K562 (cell line): ENCODE data around the gene EIF4E3. TPM values are rescaled to one million over a fixed set of nuclear protein-coding genes. Genes with fewer than 3 reads are reported as not detected.

Experiments
- ATAC-seq: fragments of 200-7000 bp; cut with Tn5 transposase; 3 replicates; pipeline ENCODE4 v1.9.1; 2020; ENCODE audit warnings: moderate library complexity
- BruUV-seq: library from RNA; stranded (reverse); fragments of 400-500 nt; replicated peaks from 2 replicates; lab custom pipeline; 2021; lab: Mats Ljungman, UMichigan
- CTCF ChIA-PET: fragments of 300-600 bp; formaldehyde crosslinking; extraction: SDS; loops from one replicate; lab custom pipeline; 2021; ENCODE audit warnings: low intra/inter-chr PET ratio; lab: Yijun Ruan, JAX
- POLR2A ChIA-PET: fragments of 300-600, 350-650 bp; sonication (Branson Sonifier 250); formaldehyde crosslinking; extraction: SDS; loops from one replicate; lab custom pipeline; 2021; ENCODE audit warnings: antibody characterized with exemption, inconsistent platforms; lab: Yijun Ruan, JAX
- DNase-seq, 4 experiments: peaks; one replicate each; pipeline versions ENCODE4 v3.0.0 to v3.0.0-alpha.2; 2011 to 2018; ENCODE audit warnings: low spot score in 3 of 4, mixed read lengths in 3 of 4; ENCODE audit errors: extremely low read depth in 1 of 4
- FAIRE-seq: peaks from 2 replicates; lab custom pipeline; 2011; peaks lifted over from hg19 to GRCh38; lab: Jason Lieb, UNC
- H2AFZ ChIP-seq: 2 replicates; pipeline ENCODE4 v1.6.0; 2011; ENCODE audit warnings: low read depth, low read length, control low read depth, inconsistent platforms
- H3K27ac ChIP-seq: fragments of 200-600 bp; 3 replicates; pipeline ENCODE4 v1.8.0; 2011; ENCODE audit warnings: low read depth, mild to moderate bottlenecking, control low read depth, inconsistent platforms, low read length, moderate library complexity, mixed read lengths; ENCODE audit errors: extremely low read depth
- H3K27me3 ChIP-seq, 2 experiments: fragments of 300-600 bp in 1 of 2; 2 replicates in 1 of 2; 3 replicates in 1 of 2; pipeline versions ENCODE4 v1.6.0 to v1.8.0; 2011; ENCODE audit warnings: inconsistent platforms in 2 of 2, low read length in 2 of 2, mild to moderate bottlenecking in 1 of 2, mixed read lengths in 1 of 2, moderate library complexity in 1 of 2; ENCODE audit not compliant: control insufficient read depth in 2 of 2, insufficient read depth in 2 of 2
- H3K36me3 ChIP-seq: fragments of 300-600 bp; 3 replicates; pipeline ENCODE4 v1.8.0; 2011; ENCODE audit warnings: mild to moderate bottlenecking, low read length, inconsistent platforms; ENCODE audit not compliant: control insufficient read depth, insufficient read depth
- H3K4me1 ChIP-seq, 2 experiments: fragments of 200-600 bp in 1 of 2; replicated peaks in 1 of 2; 2 replicates in 1 of 2; 3 replicates in 1 of 2; pipeline versions ENCODE4 v1.5.1 to v1.8.0; 2011; ENCODE audit warnings: inconsistent platforms in 2 of 2, low read length in 2 of 2, mild to moderate bottlenecking in 1 of 2, mixed read lengths in 1 of 2, moderate library complexity in 1 of 2; ENCODE audit not compliant: control insufficient read depth in 2 of 2, insufficient read depth in 2 of 2
- H3K4me2 ChIP-seq: 2 replicates; pipeline ENCODE4 v1.6.1; 2011; ENCODE audit warnings: low read length, control low read depth, inconsistent platforms, mixed read lengths; ENCODE audit not compliant: insufficient read depth
- H3K4me3 ChIP-seq: fragments of 200-600 bp; sonication (generic), shearing (Covaris generic); 2 replicates; pipeline ENCODE4 v1.5.1; 2016; ENCODE audit warnings: control low read depth, inconsistent platforms
- H3K79me2 ChIP-seq: fragments of 200-600 bp; 3 replicates; pipeline ENCODE4 v1.8.0; 2011; ENCODE audit warnings: low read length, inconsistent platforms; ENCODE audit not compliant: control insufficient read depth, insufficient read depth
- H3K9ac ChIP-seq, 2 experiments: 2 replicates each; pipeline versions ENCODE4 v1.6.0 to v1.6.1; 2011; ENCODE audit warnings: low read depth in 2 of 2, low read length in 2 of 2, control low read depth in 1 of 2, inconsistent platforms in 1 of 2, mild to moderate bottlenecking in 1 of 2, mixed read lengths in 1 of 2; ENCODE audit not compliant: insufficient read depth in 1 of 2
- H3K9me1 ChIP-seq: one replicate; pipeline ENCODE4 v1.6.0; 2011; ENCODE audit warnings: inconsistent platforms, mild to moderate bottlenecking, low read length, moderate library complexity; ENCODE audit not compliant: control insufficient read depth, insufficient read depth
- H3K9me3 ChIP-seq: replicated peaks from 2 replicates; pipeline ENCODE4 v1.5.1; 2011; ENCODE audit warnings: low read depth, low read length, inconsistent platforms; ENCODE audit not compliant: control insufficient read depth, insufficient read depth
- H4K20me1 ChIP-seq: replicated peaks from 2 replicates; pipeline ENCODE4 v1.6.1; 2011; ENCODE audit warnings: low read length, inconsistent platforms, mixed read lengths; ENCODE audit not compliant: control insufficient read depth, insufficient read depth
- ESRRB ChIP-seq: fragments of 250-450 bp; sonication (Bioruptor Pico); IDR thresholded peaks from 2 replicates; pipeline ENCODE4 v1.5.0; 2020; ENCODE audit warnings: mild to moderate bottlenecking, moderate library complexity, borderline replicate concordance
- KAT7 ChIP-seq: sonication (generic); formaldehyde crosslinking; IDR thresholded peaks from 2 replicates; pipeline ENCODE4 v1.8.0; 2022; ENCODE audit warnings: missing genetic modification reagents, mild to moderate bottlenecking, borderline replicate concordance
- LCOR ChIP-seq: sonication (generic); formaldehyde crosslinking; IDR thresholded peaks from 2 replicates; pipeline ENCODE4 v1.8.0; 2022; ENCODE audit warnings: mild to moderate bottlenecking, missing genetic modification reagents
- MAFK ChIP-seq: IDR thresholded peaks from 2 replicates; pipeline ENCODE4 v1.6.1; 2011; ENCODE audit warnings: low read length, improper control_type of control experiment
- NBN ChIP-seq: fragments of 450-650 bp; IDR thresholded peaks from 2 replicates; pipeline ENCODE4 v1.6.1; 2016; ENCODE audit warnings: low read depth, mild to moderate bottlenecking
- RFX7 ChIP-seq: fragments of 250-450 bp; sonication (Bioruptor Pico); IDR thresholded peaks from 2 replicates; pipeline ENCODE4 v1.5.1; 2021; ENCODE audit warnings: mild to moderate bottlenecking
- SP2 ChIP-seq: IDR thresholded peaks from 2 replicates; pipeline ENCODE4 v1.6.1; 2011; ENCODE audit warnings: mild to moderate bottlenecking, low read depth, low read length, moderate library complexity; ENCODE audit not compliant: poor library complexity, severe bottlenecking; ENCODE audit errors: extremely low read depth
- XRCC3 ChIP-seq: fragments of 450-650 bp; IDR thresholded peaks from 2 replicates; pipeline ENCODE4 v1.6.1; 2017; ENCODE audit warnings: mild to moderate bottlenecking, moderate library complexity
- ZBED1 ChIP-seq: IDR thresholded peaks from 2 replicates; pipeline ENCODE4 v1.6.1; 2014
- ZNF212 ChIP-seq: fragments of 450-650 bp; formaldehyde crosslinking; IDR thresholded peaks from 2 replicates; pipeline ENCODE4 v1.4.0; 2020; ENCODE audit warnings: mild to moderate bottlenecking
- WGBS: fragments of 100-300 bp; shearing (Covaris generic); methylation state at CpG from one replicate; pipeline ENCODE4 v1.1.6; 2016; ENCODE audit warnings: low coverage, mixed read lengths; ENCODE audit not compliant: insufficient coverage; ENCODE audit errors: missing lambda C conversion rate; 5-methylcytosine and 5-hydroxymethylcytosine counted together
- in situ Hi-C: fragments of 300-500 bp; cut with MboI; formaldehyde crosslinking; loops from 4 replicates; pipeline ENCODE4 v1.15.0; 2018; ENCODE audit warnings: inconsistent platforms, mixed read lengths
- intact Hi-C: fragments of 100-400 bp; cut with micrococcal nuclease; formaldehyde crosslinking; loops from 2 replicates; pipeline ENCODE4 v1.14.2; 2022
- polyA plus RNA-seq, 8 experiments: library from polyadenylated mRNA; depleted of rRNA in 4 of 8; stranded (reverse) in 5 of 8; unstranded in 3 of 8; fragments of >200 nt; fragmentation: Nextera tagmentation in 2 of 8; fragmentation: Illumina TruSeq in 1 of 8; extraction: Ambion mirVana in 2 of 8; extraction: Trizol in 1 of 8; gene quantifications; 2 replicates each; pipeline versions ENCODE4 v1.2.1 to v1.2.3, GENCODE V29; 2011 to 2014; ENCODE audit warnings: inconsistent platforms in 1 of 8, missing spikeins in 1 of 8
- total RNA-seq, 7 experiments: library from RNA; depleted of rRNA in 6 of 7; stranded (reverse); fragments of >200 nt in 6 of 7; fragmentation: Illumina TruSeq in 2 of 7; extraction: Trizol in 2 of 7; gene quantifications; 2 replicates each; pipeline versions ENCODE4 v1.2.1 to v1.2.3, GENCODE V29; 2011 to 2021; ENCODE audit warnings: low replicate concordance in 1 of 7
- TF ChIP-seq, protein P1 (sequence below): sonication (generic); formaldehyde crosslinking; IDR thresholded peaks from 2 replicates; pipeline ENCODE4 v1.8.1; 2023; ENCODE audit warnings: missing genetic modification reagents, mild to moderate bottlenecking, borderline replicate concordance
- TF ChIP-seq, protein P2 (sequence below): sonication (generic); formaldehyde crosslinking; IDR thresholded peaks from 2 replicates; pipeline ENCODE4 v1.8.1; 2022; ENCODE audit warnings: missing genetic modification reagents
- TF ChIP-seq, protein P3 (sequence below): sonication (generic); formaldehyde crosslinking; IDR thresholded peaks from 2 replicates; pipeline ENCODE4 v1.8.0; 2023; ENCODE audit warnings: mild to moderate bottlenecking, missing genetic modification reagents
- TF ChIP-seq, protein P4 (sequence below), 2 experiments: fragments of 450-650 bp; IDR thresholded peaks; 2 replicates each; pipeline ENCODE4 v1.6.1; 2016

EIF4E3 gene
- total and polyA plus RNA-seq, 9 of the 15 experiments (the other 6 are each of a cell fraction or from before 2014, with no cell fraction given) = 0.18 to 2.5 (median 1.1) TPM

DNA sequence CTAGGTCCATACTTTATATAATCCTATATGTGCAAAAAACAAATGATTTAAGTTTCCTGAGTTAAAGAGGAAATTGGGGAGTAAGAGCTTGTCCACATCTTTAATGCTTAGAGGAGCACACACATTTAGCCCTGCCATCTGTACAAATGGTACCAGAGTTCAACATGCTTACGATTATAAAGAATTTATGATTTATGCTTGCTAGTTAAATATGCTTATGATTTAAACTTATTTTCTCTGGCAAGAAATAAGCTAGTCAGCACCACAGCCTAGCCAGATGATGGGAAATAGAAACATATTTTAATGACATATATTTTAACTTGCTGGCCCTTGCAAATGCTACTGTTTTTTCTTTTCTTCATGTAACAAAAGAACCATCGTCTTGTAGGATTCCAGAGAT is 48.3 kb downstream of the EIF4E3 start (continued):
- TF ChIP-seq, protein P1, sequence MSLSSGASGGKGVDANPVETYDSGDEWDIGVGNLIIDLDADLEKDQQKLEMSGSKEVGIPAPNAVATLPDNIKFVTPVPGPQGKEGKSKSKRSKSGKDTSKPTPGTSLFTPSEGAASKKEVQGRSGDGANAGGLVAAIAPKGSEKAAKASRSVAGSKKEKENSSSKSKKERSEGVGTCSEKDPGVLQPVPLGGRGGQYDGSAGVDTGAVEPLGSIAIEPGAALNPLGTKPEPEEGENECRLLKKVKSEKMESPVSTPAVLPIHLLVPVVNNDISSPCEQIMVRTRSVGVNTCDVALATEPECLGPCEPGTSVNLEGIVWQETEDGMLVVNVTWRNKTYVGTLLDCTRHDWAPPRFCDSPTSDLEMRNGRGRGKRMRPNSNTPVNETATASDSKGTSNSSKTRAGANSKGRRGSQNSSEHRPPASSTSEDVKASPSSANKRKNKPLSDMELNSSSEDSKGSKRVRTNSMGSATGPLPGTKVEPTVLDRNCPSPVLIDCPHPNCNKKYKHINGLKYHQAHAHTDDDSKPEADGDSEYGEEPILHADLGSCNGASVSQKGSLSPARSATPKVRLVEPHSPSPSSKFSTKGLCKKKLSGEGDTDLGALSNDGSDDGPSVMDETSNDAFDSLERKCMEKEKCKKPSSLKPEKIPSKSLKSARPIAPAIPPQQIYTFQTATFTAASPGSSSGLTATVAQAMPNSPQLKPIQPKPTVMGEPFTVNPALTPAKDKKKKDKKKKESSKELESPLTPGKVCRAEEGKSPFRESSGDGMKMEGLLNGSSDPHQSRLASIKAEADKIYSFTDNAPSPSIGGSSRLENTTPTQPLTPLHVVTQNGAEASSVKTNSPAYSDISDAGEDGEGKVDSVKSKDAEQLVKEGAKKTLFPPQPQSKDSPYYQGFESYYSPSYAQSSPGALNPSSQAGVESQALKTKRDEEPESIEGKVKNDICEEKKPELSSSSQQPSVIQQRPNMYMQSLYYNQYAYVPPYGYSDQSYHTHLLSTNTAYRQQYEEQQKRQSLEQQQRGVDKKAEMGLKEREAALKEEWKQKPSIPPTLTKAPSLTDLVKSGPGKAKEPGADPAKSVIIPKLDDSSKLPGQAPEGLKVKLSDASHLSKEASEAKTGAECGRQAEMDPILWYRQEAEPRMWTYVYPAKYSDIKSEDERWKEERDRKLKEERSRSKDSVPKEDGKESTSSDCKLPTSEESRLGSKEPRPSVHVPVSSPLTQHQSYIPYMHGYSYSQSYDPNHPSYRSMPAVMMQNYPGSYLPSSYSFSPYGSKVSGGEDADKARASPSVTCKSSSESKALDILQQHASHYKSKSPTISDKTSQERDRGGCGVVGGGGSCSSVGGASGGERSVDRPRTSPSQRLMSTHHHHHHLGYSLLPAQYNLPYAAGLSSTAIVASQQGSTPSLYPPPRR = no peak
- no peak for TF ChIP-seq MAFK
- no peak for TF ChIP-seq NBN
- TF ChIP-seq ZNF212 = no peak
- TF ChIP-seq, all 486 proteins: peak for 0

DNA sequence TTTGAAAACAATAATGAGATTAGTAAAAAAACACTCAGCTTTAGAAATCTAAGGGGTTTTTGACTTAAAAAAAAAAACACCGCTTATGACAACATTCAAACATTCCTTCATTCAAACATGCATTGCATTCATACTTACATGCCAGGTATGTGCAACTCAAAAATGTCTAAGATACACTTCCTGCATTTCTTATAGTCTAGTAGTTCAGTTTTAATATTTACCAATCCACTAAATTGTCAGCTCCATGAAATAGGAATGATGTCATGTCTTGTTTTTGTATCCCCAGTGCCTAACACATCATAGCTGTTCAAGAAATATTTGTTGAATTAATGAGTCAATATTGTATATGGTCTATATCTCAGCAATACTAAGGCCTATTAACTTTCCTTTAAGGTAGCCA is 51.7 kb downstream of the EIF4E3 start:
- Histone ChIP-seq H3K27ac (no peak overlapping the region), H3K4me3 (no peak overlapping the region), H3K36me3 (no peaks in the 10 kb centered on the region), H3K4me2 (no peak overlapping the region), H4K20me1 (no peaks in the 10 kb centered on the region), H3K79me2 (no peaks in the 10 kb centered on the region), H3K9me3 (no peaks in the 10 kb centered on the region), H3K9me1 (no peaks in the 10 kb centered on the region), H3K9ac (no peak overlapping the region), H3K27me3 (peaks cover 17 to 28% of the 10 kb centered on the region in 2 experiments), H2AFZ (no peak overlapping the region), H3K4me1 (no peaks in the 10 kb centered on the region; a peak in 1 of 5 replicates)
- CTCF ChIA-PET = no interaction called here
- ATAC-seq (no peak), FAIRE-seq (no peak), DNase-seq (no peak)
- POLR2A ChIA-PET = no interaction called here
- intact Hi-C loops = no loop called here
- 0% methylated on average over 1 of the region's 1 CpG for WGBS
- in situ Hi-C loops = loop anchor here (25.0 kb wide), 1 partner anchor 1611 kb away; no protein-coding TSS in a partner anchor
- BruUV-seq = no TSS peak
- TF ChIP-seq ZBED1 = no peak
- TF ChIP-seq, protein P2, sequence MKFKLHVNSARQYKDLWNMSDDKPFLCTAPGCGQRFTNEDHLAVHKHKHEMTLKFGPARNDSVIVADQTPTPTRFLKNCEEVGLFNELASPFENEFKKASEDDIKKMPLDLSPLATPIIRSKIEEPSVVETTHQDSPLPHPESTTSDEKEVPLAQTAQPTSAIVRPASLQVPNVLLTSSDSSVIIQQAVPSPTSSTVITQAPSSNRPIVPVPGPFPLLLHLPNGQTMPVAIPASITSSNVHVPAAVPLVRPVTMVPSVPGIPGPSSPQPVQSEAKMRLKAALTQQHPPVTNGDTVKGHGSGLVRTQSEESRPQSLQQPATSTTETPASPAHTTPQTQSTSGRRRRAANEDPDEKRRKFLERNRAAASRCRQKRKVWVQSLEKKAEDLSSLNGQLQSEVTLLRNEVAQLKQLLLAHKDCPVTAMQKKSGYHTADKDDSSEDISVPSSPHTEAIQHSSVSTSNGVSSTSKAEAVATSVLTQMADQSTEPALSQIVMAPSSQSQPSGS (CRISPR knock-in tag) = no peak
- no peak for TF ChIP-seq KAT7 (CRISPR knock-in tag)
- TF ChIP-seq SP2 = no peak
- no peak for TF ChIP-seq ESRRB (CRISPR knock-in tag)
- TF ChIP-seq LCOR = no peak
- TF ChIP-seq, protein P3, sequence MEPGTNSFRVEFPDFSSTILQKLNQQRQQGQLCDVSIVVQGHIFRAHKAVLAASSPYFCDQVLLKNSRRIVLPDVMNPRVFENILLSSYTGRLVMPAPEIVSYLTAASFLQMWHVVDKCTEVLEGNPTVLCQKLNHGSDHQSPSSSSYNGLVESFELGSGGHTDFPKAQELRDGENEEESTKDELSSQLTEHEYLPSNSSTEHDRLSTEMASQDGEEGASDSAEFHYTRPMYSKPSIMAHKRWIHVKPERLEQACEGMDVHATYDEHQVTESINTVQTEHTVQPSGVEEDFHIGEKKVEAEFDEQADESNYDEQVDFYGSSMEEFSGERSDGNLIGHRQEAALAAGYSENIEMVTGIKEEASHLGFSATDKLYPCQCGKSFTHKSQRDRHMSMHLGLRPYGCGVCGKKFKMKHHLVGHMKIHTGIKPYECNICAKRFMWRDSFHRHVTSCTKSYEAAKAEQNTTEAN (CRISPR knock-in tag) = no peak
- no peak for TF ChIP-seq XRCC3
- TF ChIP-seq, protein P4, sequence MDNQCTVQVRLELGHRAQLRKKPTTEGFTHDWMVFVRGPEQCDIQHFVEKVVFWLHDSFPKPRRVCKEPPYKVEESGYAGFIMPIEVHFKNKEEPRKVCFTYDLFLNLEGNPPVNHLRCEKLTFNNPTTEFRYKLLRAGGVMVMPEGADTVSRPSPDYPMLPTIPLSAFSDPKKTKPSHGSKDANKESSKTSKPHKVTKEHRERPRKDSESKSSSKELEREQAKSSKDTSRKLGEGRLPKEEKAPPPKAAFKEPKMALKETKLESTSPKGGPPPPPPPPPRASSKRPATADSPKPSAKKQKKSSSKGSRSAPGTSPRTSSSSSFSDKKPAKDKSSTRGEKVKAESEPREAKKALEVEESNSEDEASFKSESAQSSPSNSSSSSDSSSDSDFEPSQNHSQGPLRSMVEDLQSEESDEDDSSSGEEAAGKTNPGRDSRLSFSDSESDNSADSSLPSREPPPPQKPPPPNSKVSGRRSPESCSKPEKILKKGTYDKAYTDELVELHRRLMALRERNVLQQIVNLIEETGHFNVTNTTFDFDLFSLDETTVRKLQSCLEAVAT (IDR thresholded peaks at IDR 0.05) = no peak
- TF ChIP-seq RFX7 (CRISPR knock-in tag) = no peak
